ENCODE data around the gene MS4A14.

DNA sequence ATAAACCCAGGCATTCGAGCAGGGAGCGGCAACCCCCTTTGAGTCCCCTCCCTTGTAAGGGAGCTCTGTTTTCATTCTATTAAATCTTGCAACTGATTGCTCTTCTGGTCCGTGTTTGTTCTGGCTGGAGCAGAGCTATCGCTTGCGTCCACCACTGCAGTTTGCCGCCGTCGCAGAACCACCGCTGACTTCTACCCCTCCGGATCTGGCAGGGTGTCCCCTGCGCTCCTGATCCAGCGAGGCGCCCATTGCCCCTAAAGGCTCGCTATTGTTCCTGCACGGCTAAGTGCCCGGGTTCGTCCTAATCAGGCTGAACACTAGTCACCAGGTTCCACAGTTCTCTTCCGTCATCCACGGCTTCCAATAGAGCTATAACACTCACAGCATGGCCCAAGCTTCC, 28.4 kb upstream of the MS4A14 start:
- no peak for TF ChIP-seq CTCF (IDR thresholded peaks at IDR 0.05)
- no peak for TF ChIP-seq POLR2A (IDR thresholded peaks at IDR 0.05)

Measured in Peyer's patch (tissue), 4 donors.